BE2C (cell line): ENCODE results near the gene TASOR.

ENCODE experiments used
- DNase-seq: peaks from one replicate; pipeline ENCODE4 v3.0.0-alpha.2; 2020
- H3K27me3 ChIP-seq: fragments of 250-450 bp; sonication (Bioruptor Pico); 2 replicates; pipeline ENCODE4 v1.5.1; 2020; ENCODE audit warnings: mild to moderate bottlenecking
- H3K36me3 ChIP-seq: fragments of 250-450 bp; sonication (Bioruptor Pico); 2 replicates; pipeline ENCODE4 v1.5.1; 2020; ENCODE audit warnings: mild to moderate bottlenecking
- H3K4me1 ChIP-seq: fragments of 250-450 bp; sonication (Bioruptor Pico); 2 replicates; pipeline ENCODE4 v1.5.1; 2020
- H3K4me3 ChIP-seq: 2 replicates; pipeline ENCODE4 v1.5.1; 2011; ENCODE audit warnings: low read depth, low read length
- H3K9me3 ChIP-seq: fragments of 250-450 bp; sonication (Bioruptor Pico); 2 replicates; pipeline ENCODE4 v1.5.1; 2020
- TF ChIP-seq, protein P1 (sequence below): IDR thresholded peaks from 2 replicates; pipeline ENCODE4 v1.5.1; 2012; ENCODE audit warnings: mild to moderate bottlenecking, low read depth, low read length

TASOR gene

DNA sequence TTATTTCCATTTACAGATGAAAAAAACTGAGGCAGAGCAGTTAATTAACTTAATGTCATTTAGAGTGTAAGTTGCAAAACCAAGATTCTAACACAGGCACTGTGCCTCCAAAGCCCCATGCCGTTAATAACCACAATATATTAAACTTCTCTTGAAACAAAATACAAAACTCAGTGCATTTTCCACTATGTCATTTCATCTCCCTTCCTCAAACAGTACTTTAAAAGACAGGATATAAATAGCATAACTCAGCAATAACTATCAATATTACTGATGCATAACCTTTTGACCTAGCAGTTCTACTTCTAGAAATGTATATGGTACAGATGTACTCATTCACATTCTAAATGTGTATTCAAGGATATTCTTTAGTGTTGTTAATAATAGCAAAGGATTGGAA is 5.1 kb upstream of the TASOR start:
- Histone ChIP-seq H3K27me3 (no peaks in the 10 kb centered on the region), H3K4me1 (no peaks in the 10 kb centered on the region), H3K36me3 (no peaks in the 10 kb centered on the region), H3K4me3 (no peak overlapping the region), H3K9me3 (0 out of 2 replicates have a peak, but pooled peaks cover 3% of the 10 kb centered on the region)
- TF ChIP-seq, protein P1, sequence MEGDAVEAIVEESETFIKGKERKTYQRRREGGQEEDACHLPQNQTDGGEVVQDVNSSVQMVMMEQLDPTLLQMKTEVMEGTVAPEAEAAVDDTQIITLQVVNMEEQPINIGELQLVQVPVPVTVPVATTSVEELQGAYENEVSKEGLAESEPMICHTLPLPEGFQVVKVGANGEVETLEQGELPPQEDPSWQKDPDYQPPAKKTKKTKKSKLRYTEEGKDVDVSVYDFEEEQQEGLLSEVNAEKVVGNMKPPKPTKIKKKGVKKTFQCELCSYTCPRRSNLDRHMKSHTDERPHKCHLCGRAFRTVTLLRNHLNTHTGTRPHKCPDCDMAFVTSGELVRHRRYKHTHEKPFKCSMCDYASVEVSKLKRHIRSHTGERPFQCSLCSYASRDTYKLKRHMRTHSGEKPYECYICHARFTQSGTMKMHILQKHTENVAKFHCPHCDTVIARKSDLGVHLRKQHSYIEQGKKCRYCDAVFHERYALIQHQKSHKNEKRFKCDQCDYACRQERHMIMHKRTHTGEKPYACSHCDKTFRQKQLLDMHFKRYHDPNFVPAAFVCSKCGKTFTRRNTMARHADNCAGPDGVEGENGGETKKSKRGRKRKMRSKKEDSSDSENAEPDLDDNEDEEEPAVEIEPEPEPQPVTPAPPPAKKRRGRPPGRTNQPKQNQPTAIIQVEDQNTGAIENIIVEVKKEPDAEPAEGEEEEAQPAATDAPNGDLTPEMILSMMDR: no peak
- no peak for DNase-seq

DNA sequence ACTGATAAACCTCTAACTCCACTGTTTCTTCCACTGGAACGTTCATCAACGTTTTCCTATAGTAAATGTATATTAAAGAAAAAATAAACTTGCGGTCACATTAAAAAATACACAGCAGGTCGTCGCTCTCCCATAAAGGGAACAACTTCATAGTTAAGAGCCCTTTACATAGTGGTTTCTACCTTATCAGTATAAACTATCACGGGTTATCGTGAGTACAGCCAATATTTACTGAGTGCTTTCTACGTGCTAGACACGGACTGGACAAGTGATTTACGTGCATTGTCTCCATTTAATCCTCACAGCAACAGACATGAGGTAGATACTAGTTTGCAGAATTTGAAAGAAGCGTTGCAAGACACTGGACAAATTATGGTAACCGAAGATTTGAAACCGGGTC is 964 bp upstream of the TASOR start:
- Histone ChIP-seq H3K4me3 (no peak overlapping the region), H3K4me1 (no peaks in the 10 kb centered on the region), H3K36me3 (no peaks in the 10 kb centered on the region), H3K9me3 (0 out of 2 replicates have a peak, but pooled peaks cover 3% of the 10 kb centered on the region), H3K27me3 (no peaks in the 10 kb centered on the region)
- DNase-seq: no peak
- TF ChIP-seq, protein P1: no peak

DNA sequence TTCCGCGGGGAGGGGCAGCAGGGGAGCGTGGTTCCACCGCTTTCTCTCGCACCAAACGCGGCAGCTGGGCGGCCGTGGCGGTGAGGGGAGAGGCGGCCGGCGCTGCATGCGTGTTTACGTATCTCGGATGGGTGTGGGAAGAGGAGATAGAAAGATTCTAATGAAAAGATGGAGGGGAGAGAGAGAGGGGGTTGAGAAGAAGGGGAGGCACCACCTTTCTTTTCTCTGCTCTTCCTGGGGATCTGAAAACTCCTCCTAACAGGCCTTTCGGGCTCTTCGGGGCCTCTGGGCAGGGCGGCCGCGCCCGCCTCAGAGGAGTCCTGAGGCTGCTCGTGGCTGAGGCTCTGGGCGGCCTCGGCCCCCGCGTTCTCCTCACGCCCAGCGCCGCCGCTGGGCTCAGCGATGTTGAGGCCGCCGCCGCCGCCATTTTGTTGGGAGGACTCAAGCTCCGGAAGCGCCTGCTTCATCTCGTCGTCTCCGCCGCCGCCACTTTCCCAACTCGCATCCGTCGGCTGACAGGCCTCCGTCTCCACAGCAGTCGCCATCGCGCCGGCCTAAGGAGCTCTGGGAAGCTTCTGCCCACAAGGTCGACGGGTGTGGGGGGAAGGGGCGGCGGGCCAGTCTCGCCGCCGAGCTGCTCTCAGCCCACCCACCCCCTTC is 473 bp downstream of the TASOR start:
- H3K4me3 ChIP-seq: peak overlapping the region; percentile 75
- TF ChIP-seq, protein P1: no peak
- no peaks in the 10 kb centered on the region for H3K4me1 ChIP-seq
- DNase-seq: peak; percentile 70
- H3K9me3 ChIP-seq: 0 out of 2 replicates have a peak, but pooled peaks cover 3% of the 10 kb centered on the region
- no peaks in the 10 kb centered on the region for H3K36me3 ChIP-seq
- H3K27me3 ChIP-seq: no peaks in the 10 kb centered on the region

DNA sequence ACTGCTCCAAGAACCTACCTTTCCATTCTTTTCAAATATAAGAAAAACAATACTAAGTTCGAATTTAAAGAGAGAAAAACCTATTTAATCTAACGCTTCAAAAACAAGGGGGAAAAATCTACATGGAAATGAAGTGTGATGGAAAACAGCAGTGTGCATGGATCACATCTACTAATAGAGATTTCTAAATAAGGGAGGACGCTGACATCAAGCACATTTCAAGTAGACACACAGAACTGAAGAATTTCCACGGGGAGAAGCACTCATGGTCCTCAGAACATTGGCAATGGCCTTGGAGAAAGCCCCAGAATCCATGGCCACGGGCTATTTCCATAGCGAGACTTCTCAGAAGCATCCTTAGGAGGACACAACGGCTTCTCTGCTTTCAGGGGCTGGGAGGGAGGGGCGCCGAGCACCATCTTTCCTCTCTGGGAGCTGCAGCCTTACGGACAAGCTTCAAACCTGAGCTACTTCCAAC is 1.0 kb downstream of the TASOR start:
- TF ChIP-seq, protein P1: no peak
- H3K27me3 ChIP-seq: no peaks in the 10 kb centered on the region
- H3K9me3 ChIP-seq: 0 out of 2 replicates have a peak, but pooled peaks cover 3% of the 10 kb centered on the region
- H3K4me1 ChIP-seq: no peaks in the 10 kb centered on the region
- H3K4me3 ChIP-seq: peak overlapping the region; percentile 75
- H3K36me3 ChIP-seq: no peaks in the 10 kb centered on the region
- DNase-seq: no peak

DNA sequence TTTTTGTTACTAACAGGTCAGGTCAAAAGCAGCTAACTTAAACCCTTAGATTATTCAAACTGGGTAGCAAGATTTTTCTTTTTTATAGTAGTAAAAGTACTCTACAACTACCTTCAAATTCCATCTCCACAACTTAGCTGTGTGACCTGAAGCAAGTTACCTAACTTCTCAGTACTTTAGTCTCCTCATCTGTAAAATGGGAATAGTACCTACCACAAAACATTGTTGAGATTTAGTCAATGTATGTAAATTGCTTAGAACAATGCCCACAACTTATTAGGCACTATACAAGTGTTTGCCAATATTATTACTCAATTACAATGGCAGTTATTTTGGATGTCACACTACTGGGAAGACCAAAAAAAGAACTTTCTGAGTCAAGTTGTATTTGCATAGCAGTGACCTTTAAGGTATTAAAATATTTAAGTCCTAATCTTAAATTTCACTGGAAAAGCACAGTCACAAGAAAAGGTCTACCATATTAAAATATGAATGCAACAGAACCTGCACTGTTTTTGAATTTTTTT is 2.9 kb downstream of the TASOR start:
- H3K36me3 ChIP-seq: no peaks in the 10 kb centered on the region
- no peaks in the 10 kb centered on the region for H3K4me1 ChIP-seq
- TF ChIP-seq, protein P1: no peak
- 0 out of 2 replicates have a peak, but pooled peaks cover 3% of the 10 kb centered on the region for H3K9me3 ChIP-seq
- DNase-seq: no peak
- no peak overlapping the region for H3K4me3 ChIP-seq
- no peaks in the 10 kb centered on the region for H3K27me3 ChIP-seq

DNA sequence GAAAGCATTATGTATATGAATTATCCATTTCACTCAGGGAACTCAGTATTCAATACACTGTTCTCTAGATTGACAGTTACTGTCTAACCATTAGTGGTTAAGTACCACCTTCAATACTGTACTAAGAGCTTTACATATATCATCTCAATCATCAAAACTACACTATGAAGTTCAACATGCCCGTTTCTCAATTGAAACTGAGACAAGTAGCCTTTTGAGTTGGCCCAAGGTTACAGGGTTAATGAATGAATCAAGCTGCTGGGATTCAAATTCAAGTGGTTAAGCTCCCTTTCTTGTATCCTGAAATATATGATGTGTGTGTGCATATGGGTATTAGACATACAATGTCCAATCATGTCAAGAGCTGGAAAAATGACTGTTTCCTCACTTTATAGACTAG is 5.8 kb downstream of the TASOR start:
- Histone ChIP-seq H3K27me3 (no peaks in the 10 kb centered on the region), H3K36me3 (no peaks in the 10 kb centered on the region), H3K4me3 (no peak overlapping the region), H3K4me1 (no peaks in the 10 kb centered on the region), H3K9me3 (no peaks in the 10 kb centered on the region)
- TF ChIP-seq, protein P1: no peak
- DNase-seq: no peak
